ENCODE measurements around the gene SLC44A1.

Gene SLC44A1

GRCh38 chr9:105466898-105467455 is 222.5 kb downstream of the SLC44A1 start:
- DNase-seq (ENCODE audit: low read depth) = no peak

- DNase-seq (ENCODE audit: low read depth) = no peak
Observed at GRCh38 chr9:105468875-105469274, 224.4 kb downstream of the SLC44A1 start.

- no peak for DNase-seq (ENCODE audit: low read depth)
Observed at GRCh38 chr9:105473221-105473620, 228.8 kb downstream of the SLC44A1 start.

GRCh38 chr9:105475302-105475701 is 230.9 kb downstream of the SLC44A1 start:
- no peak for DNase-seq (ENCODE audit: low read depth)

GRCh38 chr9:105479846-105480245 is 235.4 kb downstream of the SLC44A1 start:
- DNase-seq (ENCODE audit: low read depth) = no peak

GRCh38 chr9:105483618-105484017 is 239.2 kb downstream of the SLC44A1 start:
- DNase-seq (ENCODE audit: low read depth) = no peak

- no peak for DNase-seq (ENCODE audit: low read depth)
Observed at GRCh38 chr9:105484226-105484625, 239.8 kb downstream of the SLC44A1 start.

- no peak for DNase-seq (ENCODE audit: low read depth)
Observed at GRCh38 chr9:105485131-105485530, 240.7 kb downstream of the SLC44A1 start.

All from activated T-cell treated with anti-CD3 and anti-CD28 coated beads for 1 hour (primary cell).